ENCODE measurements around the gene EPB41L2.

The EPB41L2 gene

GRCh38 chr6:131005439-131006016 lies 57.5 kb downstream of the EPB41L2 start:
- Histone ChIP-seq H3K27me3 (replicated peaks; ENCODE audit: control insufficient read depth, insufficient read depth, low read length) (no peaks in the 10 kb centered on the region), H3K4me3 (replicated peaks; ENCODE audit: low read depth, low read length) (no peak overlapping the region), H3K36me3 (ENCODE audit: control insufficient read depth, insufficient read depth, low read length) (no peaks in the 10 kb centered on the region)
- no peak for DNase-seq (ENCODE audit: extremely low read depth, insufficient read length)
- no peak for TF ChIP-seq CTCF (IDR thresholded peaks at IDR 0.05; ENCODE audit: insufficient read depth, low read length, poor library complexity, severe bottlenecking)

- H3K36me3 ChIP-seq (ENCODE audit: control insufficient read depth, insufficient read depth, low read length) = no peaks in the 10 kb centered on the region
- no peak for TF ChIP-seq CTCF (IDR thresholded peaks at IDR 0.05; ENCODE audit: insufficient read depth, low read length, poor library complexity, severe bottlenecking)
- no peak overlapping the region for H3K4me3 ChIP-seq (replicated peaks; ENCODE audit: low read depth, low read length)
- no peak for DNase-seq (ENCODE audit: extremely low read depth, insufficient read length)
- H3K27me3 ChIP-seq (replicated peaks; ENCODE audit: control insufficient read depth, insufficient read depth, low read length) = no peaks in the 10 kb centered on the region
Observed at GRCh38 chr6:131004936-131005335, 58.1 kb downstream of the EPB41L2 start.

- H3K27me3 ChIP-seq (replicated peaks; ENCODE audit: control insufficient read depth, insufficient read depth, low read length) = no peaks in the 10 kb centered on the region
Observed at GRCh38 chr6:131004387-131004755, 58.7 kb downstream of the EPB41L2 start.

GRCh38 chr6:131003488-131004386 lies 59.3 kb downstream of the EPB41L2 start:
- no peaks in the 10 kb centered on the region for H3K27me3 ChIP-seq (replicated peaks; ENCODE audit: control insufficient read depth, insufficient read depth, low read length)
- H3K4me3 ChIP-seq (replicated peaks; ENCODE audit: low read depth, low read length) = no peak overlapping the region
- TF ChIP-seq CTCF (IDR thresholded peaks at IDR 0.05; ENCODE audit: insufficient read depth, low read length, poor library complexity, severe bottlenecking) = no peak
- no peak for DNase-seq (ENCODE audit: extremely low read depth, insufficient read length)
- H3K36me3 ChIP-seq (ENCODE audit: control insufficient read depth, insufficient read depth, low read length) = no peaks in the 10 kb centered on the region

More at GRCh38 chr6:131004387-131004755, 58.7 kb downstream of the EPB41L2 start:
- H3K36me3 ChIP-seq (ENCODE audit: control insufficient read depth, insufficient read depth, low read length) = no peaks in the 10 kb centered on the region
- no peak for TF ChIP-seq CTCF (IDR thresholded peaks at IDR 0.05; ENCODE audit: insufficient read depth, low read length, poor library complexity, severe bottlenecking)
- DNase-seq (ENCODE audit: extremely low read depth, insufficient read length) = no peak
- H3K4me3 ChIP-seq (replicated peaks; ENCODE audit: low read depth, low read length) = no peak overlapping the region

- DNase-seq (ENCODE audit: extremely low read depth, insufficient read length) = no peak
- Histone ChIP-seq H3K36me3 (ENCODE audit: control insufficient read depth, insufficient read depth, low read length) (no peaks in the 10 kb centered on the region), H3K4me3 (replicated peaks; ENCODE audit: low read depth, low read length) (no peak overlapping the region), H3K27me3 (replicated peaks; ENCODE audit: control insufficient read depth, insufficient read depth, low read length) (no peaks in the 10 kb centered on the region)
- no peak for TF ChIP-seq CTCF (IDR thresholded peaks at IDR 0.05; ENCODE audit: insufficient read depth, low read length, poor library complexity, severe bottlenecking)
Observed at GRCh38 chr6:131002661-131002980, 60.4 kb downstream of the EPB41L2 start.

Data from GM06990 (cell line).